Measurements from ENCODE around the gene FLNA. TPM values are rescaled to one million over a fixed set of nuclear protein-coding genes. Genes with fewer than 3 reads are reported as not detected.
A peak's percentile ranks its signal among the peaks of the same experiment; 100 is the strongest.
"Not testable (repeated sequence)": the region's sequence is repeated elsewhere in the genome, so short reads cannot be mapped to it uniquely, and the experiment has no call there.

FLNA gene
- total RNA-seq, 2 donors from 2014 or later: 1,074 to 1,251 TPM

DNA sequence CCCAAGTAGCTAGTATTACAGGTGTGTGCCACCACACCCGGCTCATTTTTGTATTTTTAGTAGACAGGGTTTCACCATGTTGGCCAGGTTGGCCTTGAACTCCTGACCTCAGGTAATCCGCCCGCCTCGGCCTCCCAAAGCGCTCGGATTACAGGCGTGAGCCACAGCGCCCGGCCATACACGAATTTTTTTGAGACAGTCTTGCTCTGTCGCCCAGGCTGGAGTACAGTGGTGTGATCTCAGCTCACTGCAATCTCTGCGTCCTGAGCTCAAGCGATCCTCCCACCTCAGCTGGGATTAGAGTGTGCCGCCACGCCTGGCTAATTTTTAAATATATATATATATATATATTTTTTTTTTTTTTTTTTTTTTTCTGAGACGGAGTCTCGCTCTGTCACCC is 21.9 kb upstream of the FLNA start:
- not testable (repeated sequence) for H3K27ac Mint-ChIP-seq, DNase-seq
- peaks cover 42% of the 10 kb centered on the region for H3K9me3 Mint-ChIP-seq

DNA sequence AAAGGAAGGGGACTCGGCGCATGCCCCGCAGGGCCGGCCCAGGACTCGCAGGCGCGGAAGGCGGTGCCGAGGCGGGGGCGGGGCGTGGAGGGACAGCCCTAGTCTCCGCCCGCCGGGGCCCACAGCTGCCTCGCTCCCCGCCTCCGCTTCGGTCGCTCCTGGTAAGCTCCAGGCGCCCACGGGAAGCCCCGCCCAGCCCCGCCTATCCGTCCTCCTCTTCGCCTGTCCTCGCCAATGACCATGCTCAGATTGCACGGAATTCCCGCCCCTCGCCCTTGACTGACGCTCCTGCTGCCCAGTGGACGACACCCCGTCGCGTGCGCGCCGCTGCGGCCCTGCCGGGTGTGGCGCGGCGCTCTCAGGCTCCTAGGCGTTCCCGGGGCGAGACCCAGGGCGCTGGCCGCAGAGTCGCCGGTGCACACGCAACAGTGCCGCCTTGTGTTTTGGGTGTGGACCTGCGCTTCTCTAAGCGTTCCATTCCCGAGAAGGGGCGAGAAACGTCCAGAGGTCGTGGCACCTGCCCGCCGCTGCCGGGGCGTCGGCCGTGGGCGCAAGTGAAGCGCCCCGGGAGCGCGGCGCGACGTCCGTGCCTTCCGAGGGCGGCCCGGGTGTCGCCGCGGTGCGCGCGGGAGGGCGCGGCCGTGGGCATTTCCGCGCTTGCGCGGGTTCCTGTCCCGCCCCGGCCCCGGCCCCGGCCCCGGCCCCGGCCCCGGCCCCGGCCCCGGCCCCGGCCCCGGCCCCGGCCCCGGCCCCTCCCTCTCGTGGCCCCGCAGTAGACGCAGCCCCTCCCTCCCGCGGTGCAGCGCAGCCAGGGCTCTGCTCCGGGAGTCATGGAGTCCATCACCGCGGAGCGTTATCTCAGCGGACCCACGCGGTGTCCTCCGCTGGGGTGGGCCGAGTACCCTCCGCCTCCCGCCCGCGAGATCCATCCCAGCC is 15.6 kb upstream of the FLNA start:
- not testable (repeated sequence) for H3K9me3 Mint-ChIP-seq; H3K9me3 ChIP-seq (ENCODE audit: control insufficient read depth, low read length); H3K27ac Mint-ChIP-seq; H3K4me3 ChIP-seq (ENCODE audit: low read length); H3K36me3 Mint-ChIP-seq (ENCODE audit: low read depth); H3K27me3 ChIP-seq (ENCODE audit: control insufficient read depth, insufficient read depth, low read length, poor library complexity, severe bottlenecking); H3K27me3 Mint-ChIP-seq (ENCODE audit: insufficient read depth); H3K36me3 ChIP-seq (ENCODE audit: control insufficient read depth, insufficient read depth, low read length); H3K4me1 Mint-ChIP-seq; DNase-seq; H3K9ac ChIP-seq (ENCODE audit: extremely low read depth, low read length, poor library complexity, severe bottlenecking); H3K27ac ChIP-seq (ENCODE audit: low read depth, low read length); H3K4me3 Mint-ChIP-seq; H3K4me1 ChIP-seq (ENCODE audit: control insufficient read depth, insufficient read depth, low read length)
- WGBS, 2 experiments (ENCODE audit: insufficient coverage in 1 of 2, insufficient read length in 1 of 2): 0% methylated on average over 8 of the region's 121 CpGs; no CpG with 5 or more reads in 1 of the 2 experiments

More for the DNA sequence above, 21.9 kb upstream of the FLNA start:
- peaks cover 22% of the 10 kb centered on the region for H3K36me3 ChIP-seq (ENCODE audit: control insufficient read depth, insufficient read depth, low read length)
- not testable (repeated sequence) for H3K4me3 ChIP-seq (ENCODE audit: low read length); H3K4me1 Mint-ChIP-seq; H3K27ac ChIP-seq (ENCODE audit: low read depth, low read length); H3K27me3 ChIP-seq (ENCODE audit: control insufficient read depth, insufficient read depth, low read length, poor library complexity, severe bottlenecking); H3K9me3 ChIP-seq (ENCODE audit: control insufficient read depth, low read length); H3K27me3 Mint-ChIP-seq (ENCODE audit: insufficient read depth); H3K4me1 ChIP-seq (ENCODE audit: control insufficient read depth, insufficient read depth, low read length); H3K9ac ChIP-seq (ENCODE audit: extremely low read depth, low read length, poor library complexity, severe bottlenecking)
- WGBS, 2 experiments (ENCODE audit: insufficient coverage in 1 of 2, insufficient read length in 1 of 2): 96 to 100% methylated on average over 1 to 12 of the region's 17 CpGs
- peak overlapping the region; percentile 91 for H3K4me3 Mint-ChIP-seq
- peaks cover 24% of the 10 kb centered on the region for H3K36me3 Mint-ChIP-seq (ENCODE audit: low read depth)

DNA sequence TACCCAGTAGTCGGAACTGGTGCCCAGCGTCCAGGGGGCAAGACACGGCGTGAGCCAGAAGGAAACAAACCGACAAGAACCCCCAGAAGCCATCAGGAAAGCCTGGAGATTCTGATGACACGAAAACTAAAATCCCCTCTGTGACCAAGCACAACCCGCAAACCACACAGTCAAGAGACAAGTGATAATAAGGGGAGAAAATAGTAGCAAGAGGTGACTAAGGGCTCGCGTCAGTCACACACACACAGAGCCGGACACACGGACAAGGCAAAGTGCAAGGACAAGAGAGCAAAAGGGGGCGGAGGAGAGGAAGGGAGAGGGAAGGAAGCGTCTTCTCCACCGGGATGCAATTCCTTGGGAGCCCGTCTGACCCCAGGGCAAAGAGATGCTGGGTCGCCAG is 14.2 kb upstream of the FLNA start:
- H3K4me3 Mint-ChIP-seq; H3K36me3 ChIP-seq (ENCODE audit: control insufficient read depth, insufficient read depth, low read length); H3K4me1 ChIP-seq (ENCODE audit: control insufficient read depth, insufficient read depth, low read length); H3K9me3 Mint-ChIP-seq; H3K9me3 ChIP-seq (ENCODE audit: control insufficient read depth, low read length); H3K4me1 Mint-ChIP-seq; H3K36me3 Mint-ChIP-seq (ENCODE audit: low read depth); H3K9ac ChIP-seq (ENCODE audit: extremely low read depth, low read length, poor library complexity, severe bottlenecking); DNase-seq; H3K27ac ChIP-seq (ENCODE audit: low read depth, low read length); H3K4me3 ChIP-seq (ENCODE audit: low read length); H3K27ac Mint-ChIP-seq; H3K27me3 ChIP-seq (ENCODE audit: control insufficient read depth, insufficient read depth, low read length, poor library complexity, severe bottlenecking); H3K27me3 Mint-ChIP-seq (ENCODE audit: insufficient read depth): not testable (repeated sequence)
- WGBS, 2 experiments (ENCODE audit: insufficient coverage in 1 of 2, insufficient read length in 1 of 2): no CpG with 5 or more reads among the region's 16 CpGs

DNA sequence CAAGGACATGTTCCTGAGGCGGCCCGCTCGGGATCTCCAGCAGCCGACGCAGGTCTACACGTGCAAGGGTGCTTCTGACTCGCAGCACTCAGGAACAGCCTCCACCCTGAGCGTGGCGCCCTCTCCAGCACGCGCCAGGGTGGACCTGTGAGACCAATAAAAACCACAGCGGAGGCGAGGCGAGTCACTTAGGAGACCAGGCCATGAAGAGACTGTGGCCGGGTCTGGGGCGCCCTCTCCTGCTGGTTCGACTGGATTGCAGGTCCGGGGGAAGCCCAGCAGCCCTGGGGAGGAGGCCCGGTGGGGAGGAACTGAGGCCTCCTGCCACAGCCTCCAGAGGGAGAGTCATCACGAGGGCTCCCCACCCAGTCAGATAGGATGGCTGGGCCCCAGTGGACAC is 13.7 kb upstream of the FLNA start:
- H3K36me3 Mint-ChIP-seq (ENCODE audit: low read depth); H3K4me3 Mint-ChIP-seq; H3K27ac ChIP-seq (ENCODE audit: low read depth, low read length); H3K36me3 ChIP-seq (ENCODE audit: control insufficient read depth, insufficient read depth, low read length); H3K27me3 Mint-ChIP-seq (ENCODE audit: insufficient read depth); H3K4me3 ChIP-seq (ENCODE audit: low read length); H3K9ac ChIP-seq (ENCODE audit: extremely low read depth, low read length, poor library complexity, severe bottlenecking); H3K4me1 ChIP-seq (ENCODE audit: control insufficient read depth, insufficient read depth, low read length); H3K4me1 Mint-ChIP-seq; H3K27me3 ChIP-seq (ENCODE audit: control insufficient read depth, insufficient read depth, low read length, poor library complexity, severe bottlenecking); DNase-seq; H3K9me3 ChIP-seq (ENCODE audit: control insufficient read depth, low read length); H3K27ac Mint-ChIP-seq: not testable (repeated sequence)
- H3K9me3 Mint-ChIP-seq: peaks cover 14% of the 10 kb centered on the region
- WGBS, 2 experiments (ENCODE audit: insufficient coverage in 1 of 2, insufficient read length in 1 of 2): no CpG with 5 or more reads among the region's 20 CpGs
